Measurements from ENCODE around the gene SPNS1. TPM values are rescaled to one million over a fixed set of nuclear protein-coding genes. Genes with fewer than 3 reads are reported as not detected.

SPNS1 gene
- polyA plus RNA-seq, 2 of the 4 experiments (the other 2 are of a cell fraction): 27.0 to 35.1 TPM

DNA sequence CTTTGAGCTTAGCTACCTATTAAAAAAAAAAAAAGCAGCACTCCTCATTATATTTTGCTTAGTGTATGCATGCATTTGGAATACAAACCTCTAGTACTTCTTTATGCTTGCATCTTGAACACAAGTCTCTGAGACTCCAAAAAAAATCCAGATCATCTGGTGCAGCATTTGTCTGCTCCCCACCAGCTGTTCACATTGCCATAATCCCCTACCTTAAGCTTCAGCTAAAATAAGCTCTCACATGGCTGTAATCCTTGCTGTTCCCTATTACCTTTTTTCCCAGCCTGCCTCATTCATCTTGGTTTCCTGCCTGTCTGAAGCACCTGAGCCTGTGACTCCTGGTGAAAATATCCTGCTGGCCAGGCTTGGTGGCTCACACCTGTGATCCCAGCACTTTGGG, 31.3 kb upstream of the SPNS1 start:
- no peak overlapping the region for H3K4me2 ChIP-seq
- ChIA-PET CTCF (interaction anchor here (1.3 to 10.5 kb wide), 6 partner anchors 12 to 98 kb away, joined by 3 to 190 read pairs (median 50); partner anchors contain the start of genes ATP2A1, CD19, RABEP2 and SH2B1), POLR2A (no interaction called here)
- no peak overlapping the region for H3K27ac ChIP-seq
- FAIRE-seq (no peak), ATAC-seq (no peak), DNase-seq (ENCODE audit: low read depth in 1 of 2, low spot score in 1 of 2) (no peak)
- no peak overlapping the region for H3K4me3 ChIP-seq
- no peak for TF ChIP-seq BHLHE40 (IDR thresholded peaks at IDR 0.05; ENCODE audit: low read depth, low read length)
- TF ChIP-seq HOXA7 (CRISPR knock-in tag; IDR thresholded peaks at IDR 0.05): no peak
- no peak for TF ChIP-seq HOXB5 (CRISPR knock-in tag; IDR thresholded peaks at IDR 0.05)
- TF ChIP-seq, protein P1, sequence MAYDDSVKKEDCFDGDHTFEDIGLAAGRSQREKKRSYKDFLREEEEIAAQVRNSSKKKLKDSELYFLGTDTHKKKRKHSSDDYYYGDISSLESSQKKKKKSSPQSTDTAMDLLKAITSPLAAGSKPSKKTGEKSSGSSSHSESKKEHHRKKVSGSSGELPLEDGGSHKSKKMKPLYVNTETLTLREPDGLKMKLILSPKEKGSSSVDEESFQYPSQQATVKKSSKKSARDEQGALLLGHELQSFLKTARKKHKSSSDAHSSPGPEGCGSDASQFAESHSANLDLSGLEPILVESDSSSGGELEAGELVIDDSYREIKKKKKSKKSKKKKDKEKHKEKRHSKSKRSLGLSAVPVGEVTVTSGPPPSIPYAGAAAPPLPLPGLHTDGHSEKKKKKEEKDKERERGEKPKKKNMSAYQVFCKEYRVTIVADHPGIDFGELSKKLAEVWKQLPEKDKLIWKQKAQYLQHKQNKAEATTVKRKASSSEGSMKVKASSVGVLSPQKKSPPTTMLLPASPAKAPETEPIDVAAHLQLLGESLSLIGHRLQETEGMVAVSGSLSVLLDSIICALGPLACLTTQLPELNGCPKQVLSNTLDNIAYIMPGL (CRISPR knock-in tag; IDR thresholded peaks at IDR 0.05; ENCODE audit: borderline replicate concordance): no peak
- TF ChIP-seq EHMT2 (IDR thresholded peaks at IDR 0.05; ENCODE audit: low read depth): no peak
- TF ChIP-seq, protein P2, sequence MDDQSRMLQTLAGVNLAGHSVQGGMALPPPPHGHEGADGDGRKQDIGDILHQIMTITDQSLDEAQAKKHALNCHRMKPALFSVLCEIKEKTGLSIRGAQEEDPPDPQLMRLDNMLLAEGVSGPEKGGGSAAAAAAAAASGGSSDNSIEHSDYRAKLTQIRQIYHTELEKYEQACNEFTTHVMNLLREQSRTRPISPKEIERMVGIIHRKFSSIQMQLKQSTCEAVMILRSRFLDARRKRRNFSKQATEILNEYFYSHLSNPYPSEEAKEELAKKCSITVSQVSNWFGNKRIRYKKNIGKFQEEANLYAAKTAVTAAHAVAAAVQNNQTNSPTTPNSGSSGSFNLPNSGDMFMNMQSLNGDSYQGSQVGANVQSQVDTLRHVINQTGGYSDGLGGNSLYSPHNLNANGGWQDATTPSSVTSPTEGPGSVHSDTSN (IDR thresholded peaks at IDR 0.05): no peak
- TF ChIP-seq POLR2A (IDR thresholded peaks at IDR 0.05; ENCODE audit: low read length): no peak
- no peak for TF ChIP-seq ZFP36 (IDR thresholded peaks at IDR 0.05; ENCODE audit: borderline replicate concordance, partially characterized antibody)
- TF ChIP-seq POLR2AphosphoS2 (conservative IDR thresholded peaks at IDR 0.05; ENCODE audit: low read length): no peak
- no peak for TF ChIP-seq CBX8 (IDR thresholded peaks at IDR 0.05)
- TF ChIP-seq ESRRA (IDR thresholded peaks at IDR 0.05; ENCODE audit: borderline replicate concordance, low read length): no peak
- no peak for TF ChIP-seq CHD4 (IDR thresholded peaks at IDR 0.05; ENCODE audit: borderline replicate concordance)
- TF ChIP-seq MAZ (IDR thresholded peaks at IDR 0.05; ENCODE audit: borderline replicate concordance, low read depth, low read length): no peak
- H3K9me3 ChIP-seq: no peaks in the 10 kb centered on the region
- H3K4me1 ChIP-seq: peaks cover 9% of the 10 kb centered on the region; the same call in 2 of the 3 replicates

DNA sequence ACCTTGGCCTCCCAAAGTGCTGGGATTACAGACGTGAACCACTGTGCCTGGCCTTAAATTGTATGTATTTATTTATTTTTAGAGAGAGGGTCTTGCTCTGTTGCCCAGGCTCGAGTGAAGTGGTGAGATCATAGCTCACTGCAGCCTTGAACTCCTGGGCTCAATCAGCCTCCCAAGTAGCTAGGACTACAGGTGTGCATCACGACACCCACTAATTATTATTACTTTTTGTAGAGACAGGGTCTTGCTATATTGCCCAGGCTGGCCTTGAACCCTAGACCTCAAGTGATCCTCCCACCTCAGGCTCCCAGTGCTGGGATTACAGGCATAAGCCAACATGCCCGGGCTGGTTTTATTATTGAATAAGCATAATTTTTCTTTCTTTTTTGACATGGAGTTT, 27.9 kb upstream of the SPNS1 start:
- WGBS (ENCODE audit: missing lambda C conversion rate): 86% methylated on average over 4 of the region's 4 CpGs
- CTCF ChIA-PET: interaction anchor here (0.6 to 10.5 kb wide), 11 partner anchors 9 to 125 kb away, joined by 3 to 190 read pairs (median 4); partner anchors contain the start of genes ATP2A1, ATXN2L, CD19 and RABEP2
- no peak for DNase-seq (ENCODE audit: low read depth in 1 of 2, low spot score in 1 of 2)
- no peak for ATAC-seq
- POLR2A ChIA-PET: interaction anchor here (1.5 kb wide), 1 partner anchor 75 kb away, joined by 3 read pairs; no protein-coding TSS in a partner anchor
- Histone ChIP-seq H3K4me1 (peaks cover 10% of the 10 kb centered on the region; the same call in 2 of the 3 replicates), H3K9me3 (no peaks in the 10 kb centered on the region), H3K4me3 (no peak overlapping the region), H3K27ac (peak overlapping the region in 1 of 2 experiments; percentile 77; a peak in 1 of 6 replicates), H3K4me2 (no peak overlapping the region)
- TF ChIP-seq FOSB (CRISPR knock-in tag; IDR thresholded peaks at IDR 0.05) (no peak), POLR2A (IDR thresholded peaks at IDR 0.05; ENCODE audit: low read length) (no peak), FOXS1 (CRISPR knock-in tag; IDR thresholded peaks at IDR 0.05) (no peak), TP53 (CRISPR knock-in tag; IDR thresholded peaks at IDR 0.05) (no peak), HOXA7 (CRISPR knock-in tag; IDR thresholded peaks at IDR 0.05) (no peak), SREBF2 (IDR thresholded peaks at IDR 0.05) (no peak), RNF2 (IDR thresholded peaks at IDR 0.05; ENCODE audit: borderline replicate concordance, low read depth) (no peak), CEBPB (IDR thresholded peaks at IDR 0.05) (no peak), FOSL2 (IDR thresholded peaks at IDR 0.05) (no peak), FOSL2 (CRISPR knock-in tag; IDR thresholded peaks at IDR 0.05) (no peak), MYC (IDR thresholded peaks at IDR 0.05; ENCODE audit: borderline replicate concordance, low read length) (no peak), PHF8 (IDR thresholded peaks at IDR 0.05; ENCODE audit: borderline replicate concordance, low read depth) (no peak), TFCP2L1 (CRISPR knock-in tag; IDR thresholded peaks at IDR 0.05) (no peak), HOXB13 (CRISPR knock-in tag; IDR thresholded peaks at IDR 0.05; ENCODE audit: low read depth) (no peak), CHD2 (IDR thresholded peaks at IDR 0.05; ENCODE audit: low read length, partially characterized antibody) (no peak)
- TF ChIP-seq, protein P1 (CRISPR knock-in tag; IDR thresholded peaks at IDR 0.05; ENCODE audit: borderline replicate concordance): no peak
- FAIRE-seq: no peak

Data from A549 (cell line).